GM12872 (cell line): ENCODE results near the gene FAAP24.

Experiments used
- CTCF ChIP-seq: IDR thresholded peaks from 3 replicates; pipeline ENCODE4 v1.5.1; 2011; ENCODE audit warnings: low read depth, mild to moderate bottlenecking, low read length, moderate library complexity; ENCODE audit not compliant: insufficient read depth

FAAP24 gene

DNA sequence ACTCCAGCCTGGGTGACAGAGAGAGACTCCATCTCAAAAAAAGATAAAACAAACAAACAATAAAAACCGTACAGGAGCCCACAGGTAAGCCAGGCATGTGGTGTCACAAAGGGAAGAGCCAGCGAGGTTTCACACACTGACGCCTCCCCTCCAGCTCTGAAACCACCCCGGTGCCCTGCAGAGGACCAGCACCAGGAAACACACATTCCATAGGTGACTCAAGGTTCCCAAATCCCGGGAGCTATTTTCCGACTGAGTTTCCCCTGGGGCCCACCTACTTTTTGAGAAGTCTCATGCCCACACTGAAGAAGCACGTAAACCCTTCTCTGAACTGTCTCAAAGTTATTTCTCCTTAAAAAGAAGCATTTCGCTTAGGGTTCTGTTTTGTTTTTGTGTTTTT, 52.4 kb downstream of the FAAP24 start:
- no peak for TF ChIP-seq CTCF
